Trophoblast cell (in vitro differentiated cells and primary cell): ENCODE data around the gene PHACTR1.

Experiments used
- DNase-seq, 2 donors: peaks; one replicate each; pipeline ENCODE4 v3.0.0-alpha.2; 2016
- H2AFZ ChIP-seq: 2 replicates; pipeline ENCODE4 v1.6.1; 2013; ENCODE audit warnings: low read length, moderate library complexity, mild to moderate bottlenecking; ENCODE audit not compliant: insufficient read depth, poor library complexity
- H2AK5ac ChIP-seq: 2 replicates; pipeline ENCODE4 v1.6.1; 2013; ENCODE audit warnings: mild to moderate bottlenecking, low read length
- H2BK120ac ChIP-seq: 2 replicates; pipeline ENCODE4 v1.6.1; 2013; ENCODE audit warnings: low read length, mild to moderate bottlenecking, moderate library complexity; ENCODE audit not compliant: insufficient read depth, poor library complexity
- H2BK12ac ChIP-seq: 2 replicates; pipeline ENCODE4 v1.6.1; 2013; ENCODE audit warnings: mild to moderate bottlenecking, low read length, moderate library complexity
- H2BK5ac ChIP-seq: 2 replicates; pipeline ENCODE4 v1.6.1; 2013; ENCODE audit warnings: low read length, low read depth, moderate library complexity, mild to moderate bottlenecking; ENCODE audit not compliant: poor library complexity
- H3K14ac ChIP-seq: 2 replicates; pipeline ENCODE4 v1.6.1; 2013; ENCODE audit warnings: mild to moderate bottlenecking, low read length
- H3K18ac ChIP-seq: 2 replicates; pipeline ENCODE4 v1.6.1; 2013; ENCODE audit warnings: mild to moderate bottlenecking, low read length
- H3K23ac ChIP-seq: 2 replicates; pipeline ENCODE4 v1.6.1; 2013; ENCODE audit warnings: low read length
- H3K27ac ChIP-seq: 2 replicates; pipeline ENCODE4 v1.5.1; 2013; ENCODE audit warnings: low read depth, mild to moderate bottlenecking, inconsistent platforms, low read length, moderate library complexity
- H3K27me3 ChIP-seq: 2 replicates; pipeline ENCODE4 v1.6.1; 2013; ENCODE audit warnings: inconsistent platforms, mild to moderate bottlenecking, low read length, moderate library complexity; ENCODE audit not compliant: insufficient read depth
- H3K36me3 ChIP-seq, 2 experiments: 1 replicate in 1 of 2; 2 replicates in 1 of 2; pipeline ENCODE4 v1.6.1; 2013; ENCODE audit warnings: low read length in 2 of 2, mild to moderate bottlenecking in 2 of 2, moderate library complexity in 1 of 2; ENCODE audit not compliant: insufficient read depth in 2 of 2, control insufficient read depth in 1 of 2
- H3K4ac ChIP-seq: 2 replicates; pipeline ENCODE4 v1.6.1; 2013; ENCODE audit warnings: low read depth, mild to moderate bottlenecking, low read length, moderate library complexity
- H3K4me1 ChIP-seq, 2 experiments: 1 replicate in 1 of 2; 2 replicates in 1 of 2; pipeline ENCODE4 v1.6.1; 2013; ENCODE audit warnings: low read length in 2 of 2, mild to moderate bottlenecking in 2 of 2, moderate library complexity in 1 of 2; ENCODE audit not compliant: insufficient read depth in 2 of 2, control insufficient read depth in 1 of 2
- H3K4me2 ChIP-seq: 2 replicates; pipeline ENCODE4 v1.6.1; 2013; ENCODE audit warnings: inconsistent platforms, mild to moderate bottlenecking, low read length, moderate library complexity
- H3K4me3 ChIP-seq: 2 replicates; pipeline ENCODE4 v1.5.1; 2013; ENCODE audit warnings: mild to moderate bottlenecking, low read depth, low read length, inconsistent platforms
- H3K79me1 ChIP-seq: one replicate; pipeline ENCODE4 v1.6.1; 2013; ENCODE audit warnings: low read length
- H3K79me2 ChIP-seq: 2 replicates; pipeline ENCODE4 v1.6.1; 2013; ENCODE audit warnings: low read length, mild to moderate bottlenecking; ENCODE audit not compliant: control insufficient read depth, insufficient read depth, poor library complexity
- H3K9ac ChIP-seq: 2 replicates; pipeline ENCODE4 v1.6.1; 2013; ENCODE audit warnings: mild to moderate bottlenecking, low read length
- H3K9me3 ChIP-seq: 2 replicates; pipeline ENCODE4 v1.6.1; 2013; ENCODE audit warnings: low read depth, mild to moderate bottlenecking, control low read depth, inconsistent platforms, low read length; ENCODE audit not compliant: insufficient read depth
- H4K12ac ChIP-seq: 2 replicates; pipeline ENCODE4 v1.6.1; 2013; ENCODE audit warnings: low read depth, mild to moderate bottlenecking, low read length, moderate library complexity
- H4K8ac ChIP-seq: 2 replicates; pipeline ENCODE4 v1.6.1; 2013; ENCODE audit warnings: low read depth, mild to moderate bottlenecking, low read length, moderate library complexity
- H4K91ac ChIP-seq: one replicate; pipeline ENCODE4 v1.6.1; 2013; ENCODE audit warnings: low read depth, mild to moderate bottlenecking, low read length, moderate library complexity
- WGBS: extraction: QIAGEN DNeasy Blood & Tissue Kit; methylation state at CpG from one replicate; pipeline ENCODE4 v1.1.7; 2013; ENCODE audit warnings: missing lambda C conversion rate; ENCODE audit not compliant: insufficient read length, insufficient coverage; ENCODE audit errors: extremely low coverage; 5-methylcytosine and 5-hydroxymethylcytosine counted together

The PHACTR1 gene

GRCh38 chr6:13046084-13046483 is 329.5 kb downstream of the PHACTR1 start:
- no peak overlapping the region for H3K18ac ChIP-seq
- no CpG with 5 or more reads among the region's 4 CpGs for WGBS
- H3K4me1 ChIP-seq: no peaks in the 10 kb centered on the region
- no peak overlapping the region for H3K9ac ChIP-seq
- H2AK5ac ChIP-seq: no peak overlapping the region
- no peak overlapping the region for H4K91ac ChIP-seq
- no peak overlapping the region for H3K4ac ChIP-seq
- no peak overlapping the region for H2BK12ac ChIP-seq
- H4K12ac ChIP-seq: no peak overlapping the region
- no peak overlapping the region for H3K27ac ChIP-seq
- DNase-seq: no peak
- no peak overlapping the region for H2BK120ac ChIP-seq
- no peaks in the 10 kb centered on the region for H3K27me3 ChIP-seq
- no peak overlapping the region for H3K23ac ChIP-seq
- H3K79me1 ChIP-seq: no peaks in the 10 kb centered on the region
- H3K4me3 ChIP-seq: no peak overlapping the region
- H3K4me2 ChIP-seq: no peak overlapping the region
- no peak overlapping the region for H3K14ac ChIP-seq
- H3K9me3 ChIP-seq: no peaks in the 10 kb centered on the region
- H3K36me3 ChIP-seq: no peaks in the 10 kb centered on the region
- H3K79me2 ChIP-seq: no peaks in the 10 kb centered on the region
- H2BK5ac ChIP-seq: no peak overlapping the region
- no peak overlapping the region for H4K8ac ChIP-seq
- no peak overlapping the region for H2AFZ ChIP-seq

- no peak overlapping the region for H3K18ac ChIP-seq
- no peaks in the 10 kb centered on the region for H3K4me1 ChIP-seq
- H3K79me2 ChIP-seq: no peaks in the 10 kb centered on the region
- H3K4me2 ChIP-seq: no peak overlapping the region
- H2AK5ac ChIP-seq: no peak overlapping the region
- no peak overlapping the region for H3K23ac ChIP-seq
- H3K9ac ChIP-seq: no peak overlapping the region
- H3K79me1 ChIP-seq: no peaks in the 10 kb centered on the region
- H2BK5ac ChIP-seq: no peak overlapping the region
- H3K14ac ChIP-seq: no peak overlapping the region
- no peak overlapping the region for H4K8ac ChIP-seq
- DNase-seq: no peak
- no peak overlapping the region for H4K91ac ChIP-seq
- no peaks in the 10 kb centered on the region for H3K27me3 ChIP-seq
- H3K36me3 ChIP-seq: no peaks in the 10 kb centered on the region
- no peak overlapping the region for H2BK12ac ChIP-seq
- H3K4ac ChIP-seq: no peak overlapping the region
- H2AFZ ChIP-seq: no peak overlapping the region
- H3K27ac ChIP-seq: no peak overlapping the region
- no peak overlapping the region for H2BK120ac ChIP-seq
- no CpG with 5 or more reads among the region's 2 CpGs for WGBS
- no peaks in the 10 kb centered on the region for H3K9me3 ChIP-seq
- no peak overlapping the region for H3K4me3 ChIP-seq
- no peak overlapping the region for H4K12ac ChIP-seq
Observed at GRCh38 chr6:13048113-13048512, 331.5 kb downstream of the PHACTR1 start.

GRCh38 chr6:13049666-13050254 is 333.2 kb downstream of the PHACTR1 start:
- Histone ChIP-seq H3K23ac (no peak overlapping the region), H3K27ac (no peak overlapping the region), H2AFZ (no peak overlapping the region), H3K9me3 (no peaks in the 10 kb centered on the region), H4K8ac (no peak overlapping the region), H4K12ac (no peak overlapping the region), H3K4me1 (no peaks in the 10 kb centered on the region), H3K36me3 (no peaks in the 10 kb centered on the region), H3K4me2 (no peak overlapping the region), H3K79me1 (no peaks in the 10 kb centered on the region), H3K4ac (no peak overlapping the region), H4K91ac (no peak overlapping the region), H2BK5ac (no peak overlapping the region), H2BK120ac (no peak overlapping the region), H2BK12ac (no peak overlapping the region), H3K18ac (no peak overlapping the region), H3K4me3 (no peak overlapping the region), H3K14ac (no peak overlapping the region), H3K79me2 (no peaks in the 10 kb centered on the region), H3K9ac (no peak overlapping the region), H3K27me3 (no peaks in the 10 kb centered on the region), H2AK5ac (no peak overlapping the region)
- DNase-seq: no peak

- Histone ChIP-seq H3K79me1 (no peaks in the 10 kb centered on the region), H3K23ac (no peak overlapping the region), H3K79me2 (no peaks in the 10 kb centered on the region), H3K14ac (no peak overlapping the region), H3K4me1 (no peaks in the 10 kb centered on the region), H4K91ac (no peak overlapping the region), H4K8ac (no peak overlapping the region), H3K18ac (no peak overlapping the region), H2AFZ (no peak overlapping the region), H3K4ac (no peak overlapping the region), H3K4me2 (no peak overlapping the region), H3K4me3 (no peak overlapping the region), H2BK120ac (no peak overlapping the region), H2AK5ac (no peak overlapping the region), H3K9me3 (no peaks in the 10 kb centered on the region), H3K9ac (no peak overlapping the region), H3K27me3 (no peaks in the 10 kb centered on the region), H2BK12ac (no peak overlapping the region), H2BK5ac (no peak overlapping the region), H3K36me3 (no peaks in the 10 kb centered on the region), H3K27ac (no peak overlapping the region), H4K12ac (no peak overlapping the region)
- no CpG with 5 or more reads among the region's 9 CpGs for WGBS
- DNase-seq: no peak
Observed at GRCh38 chr6:13053006-13053461, 336.5 kb downstream of the PHACTR1 start.
